DOHH2 (cell line): Measurements from ENCODE around the gene PRDX3.

Source experiments
- H3F3A ChIP-seq: fragments of 200-600 bp; sonication (generic), shearing (Covaris generic); 2 replicates; pipeline ENCODE4 v1.6.0; 2016; ENCODE audit warnings: antibody characterized with exemption, mild to moderate bottlenecking; ENCODE audit not compliant: control insufficient read depth, insufficient read depth
- H3K27ac ChIP-seq: fragments of 200-600 bp; sonication (generic); 2 replicates; pipeline ENCODE4 v1.5.1; 2014; ENCODE audit warnings: low read depth, mild to moderate bottlenecking, low read length, moderate library complexity
- H3K27me3 ChIP-seq: fragments of 200-600 bp; sonication (generic); 2 replicates; pipeline ENCODE4 v1.6.1; 2014; ENCODE audit warnings: mild to moderate bottlenecking, low read length, mixed read lengths; ENCODE audit not compliant: control insufficient read depth
- H3K36me3 ChIP-seq: fragments of 200-600 bp; sonication (generic); 2 replicates; pipeline ENCODE4 v1.6.1; 2014; ENCODE audit warnings: mild to moderate bottlenecking, low read length, moderate library complexity, mixed read lengths; ENCODE audit not compliant: control insufficient read depth
- H3K4me1 ChIP-seq: fragments of 200-600 bp; sonication (generic); 2 replicates; pipeline ENCODE4 v1.6.1; 2014; ENCODE audit warnings: mild to moderate bottlenecking, low read length, mixed read lengths; ENCODE audit not compliant: control insufficient read depth
- H3K4me2 ChIP-seq: fragments of 200-600 bp; sonication (generic); 2 replicates; pipeline ENCODE4 v1.6.0; 2014; ENCODE audit warnings: mild to moderate bottlenecking, low read length, moderate library complexity
- H3K4me3 ChIP-seq: fragments of 200-600 bp; sonication (generic); 2 replicates; pipeline ENCODE4 v1.5.1; 2014; ENCODE audit warnings: mild to moderate bottlenecking, low read length, mixed read lengths
- H3K79me2 ChIP-seq: fragments of 200-600 bp; sonication (generic); 2 replicates; pipeline ENCODE4 v1.6.1; 2014; ENCODE audit warnings: mild to moderate bottlenecking, low read length, mixed read lengths; ENCODE audit not compliant: control insufficient read depth
- H3K9me2 ChIP-seq: fragments of 200-600 bp; sonication (generic); replicated peaks from 2 replicates; pipeline ENCODE4 v1.6.1; 2014; ENCODE audit warnings: mild to moderate bottlenecking, low read length, mixed read lengths; ENCODE audit not compliant: control insufficient read depth
- H3K9me3 ChIP-seq: fragments of 200-600 bp; sonication (generic); 2 replicates; pipeline ENCODE4 v1.6.1; 2014; ENCODE audit warnings: antibody characterized with exemption, low read length, mixed read lengths; ENCODE audit not compliant: control insufficient read depth, insufficient read depth
- H4K20me1 ChIP-seq: fragments of 200-600 bp; sonication (generic); 2 replicates; pipeline ENCODE4 v1.6.0; 2014; ENCODE audit warnings: low read depth, mild to moderate bottlenecking, antibody characterized with exemption, low read length, moderate library complexity; ENCODE audit not compliant: control insufficient read depth, insufficient read depth
- EZH2phosphoT487 ChIP-seq: fragments of 200-600 bp; sonication (generic); IDR thresholded peaks from 2 replicates; pipeline ENCODE4 v1.6.1; 2017; ENCODE audit warnings: borderline replicate concordance, mild to moderate bottlenecking, antibody characterized with exemption, low read length, moderate library complexity, mixed read lengths
- TF ChIP-seq, protein P1 (sequence below): fragments of 200-600 bp; sonication (generic); IDR thresholded peaks from one replicate; pipeline ENCODE4 v1.5.1; 2014; ENCODE audit warnings: antibody characterized with exemption, mild to moderate bottlenecking, low read depth, low read length; ENCODE audit not compliant: poor library complexity, severe bottlenecking

The PRDX3 gene

DNA sequence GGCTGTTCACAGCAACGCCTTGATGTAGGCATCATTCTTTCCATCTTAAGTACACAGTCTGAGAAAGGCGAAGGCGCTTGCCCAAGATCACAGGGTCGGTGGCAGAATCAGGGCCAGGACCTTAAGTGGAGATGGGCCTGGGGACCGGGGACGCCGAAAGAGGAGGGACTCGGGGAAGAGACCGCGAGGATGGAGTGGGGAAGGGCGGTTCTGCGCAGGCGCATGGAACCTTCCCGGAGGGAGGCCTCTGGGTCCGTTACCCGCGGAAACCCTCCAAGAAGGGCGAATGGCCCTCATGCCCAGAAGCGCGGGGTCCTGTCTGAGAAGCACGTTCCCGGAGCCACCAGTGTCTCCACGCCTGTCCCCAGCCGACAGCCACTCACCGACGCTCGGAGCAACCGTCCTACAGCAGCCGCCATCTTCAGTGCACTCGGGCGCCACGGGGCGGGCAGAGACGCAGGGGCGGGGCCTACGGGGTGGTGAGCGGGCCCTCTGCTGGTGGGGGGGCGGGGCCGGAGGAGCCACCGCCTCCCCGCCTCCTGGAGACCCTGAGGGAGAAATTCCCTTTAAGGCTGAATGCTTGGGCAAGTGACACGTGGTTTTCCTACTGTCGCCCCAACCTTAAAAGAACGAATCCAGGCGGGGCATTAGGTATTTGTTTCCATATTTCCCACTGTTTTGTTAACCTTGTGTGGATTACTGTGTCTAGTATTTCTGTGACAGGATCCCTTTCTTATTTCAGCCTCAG is at the start of gene PRDX3:
Gene PRDX3, minus strand, starts transcription at position 441 of the 748 bp plus-strand sequence. Its CDS starts 22 bp downstream, at position 419.
- H3K27me3 ChIP-seq, result no peaks in the 10 kb centered on the region
- H4K20me1 ChIP-seq, result peaks cover 7% of the 10 kb centered on the region; the same call in 1 of the 2 replicates
- no peaks in the 10 kb centered on the region for H3K9me3 ChIP-seq
- peaks cover 44% of the 10 kb centered on the region for H3K36me3 ChIP-seq
- peak within 1 kb of the TSS; percentile 67 for H3K27ac ChIP-seq
- peaks cover 33% of the 10 kb centered on the region for H3K4me1 ChIP-seq
- H3K79me2 ChIP-seq, result peaks cover 55% of the 10 kb centered on the region
- H3K4me3 ChIP-seq, result peak within 1 kb of the TSS; percentile 98
- no peak for TF ChIP-seq EZH2phosphoT487
- TF ChIP-seq, protein P1, sequence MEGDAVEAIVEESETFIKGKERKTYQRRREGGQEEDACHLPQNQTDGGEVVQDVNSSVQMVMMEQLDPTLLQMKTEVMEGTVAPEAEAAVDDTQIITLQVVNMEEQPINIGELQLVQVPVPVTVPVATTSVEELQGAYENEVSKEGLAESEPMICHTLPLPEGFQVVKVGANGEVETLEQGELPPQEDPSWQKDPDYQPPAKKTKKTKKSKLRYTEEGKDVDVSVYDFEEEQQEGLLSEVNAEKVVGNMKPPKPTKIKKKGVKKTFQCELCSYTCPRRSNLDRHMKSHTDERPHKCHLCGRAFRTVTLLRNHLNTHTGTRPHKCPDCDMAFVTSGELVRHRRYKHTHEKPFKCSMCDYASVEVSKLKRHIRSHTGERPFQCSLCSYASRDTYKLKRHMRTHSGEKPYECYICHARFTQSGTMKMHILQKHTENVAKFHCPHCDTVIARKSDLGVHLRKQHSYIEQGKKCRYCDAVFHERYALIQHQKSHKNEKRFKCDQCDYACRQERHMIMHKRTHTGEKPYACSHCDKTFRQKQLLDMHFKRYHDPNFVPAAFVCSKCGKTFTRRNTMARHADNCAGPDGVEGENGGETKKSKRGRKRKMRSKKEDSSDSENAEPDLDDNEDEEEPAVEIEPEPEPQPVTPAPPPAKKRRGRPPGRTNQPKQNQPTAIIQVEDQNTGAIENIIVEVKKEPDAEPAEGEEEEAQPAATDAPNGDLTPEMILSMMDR, result no peak
- peaks cover 8% of the 10 kb centered on the region; the same call in 1 of the 2 replicates for H3F3A ChIP-seq
- H3K9me2 ChIP-seq, result no peaks in the 10 kb centered on the region
- H3K4me2 ChIP-seq, result peak within 1 kb of the TSS; percentile 94

DNA sequence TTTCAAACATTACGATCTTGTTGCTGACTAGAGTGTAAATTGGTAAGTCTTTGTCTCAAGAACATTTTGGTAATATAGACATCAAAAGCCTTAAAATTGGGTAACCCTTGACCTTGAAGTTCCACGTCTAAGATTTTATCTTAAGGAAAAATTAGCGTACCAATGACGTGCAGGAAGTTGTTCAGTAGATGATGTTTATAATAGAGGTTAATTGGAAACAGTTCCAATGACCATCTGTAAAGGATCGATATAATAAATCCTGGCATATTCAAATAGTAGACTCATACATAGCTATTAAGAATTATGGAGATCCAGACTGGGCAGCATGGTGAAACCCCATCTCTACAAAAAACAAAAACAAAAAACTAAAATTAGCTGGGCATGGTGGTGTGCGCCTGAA is 49.2 kb upstream of the PRDX3 start:
- no peak for TF ChIP-seq EZH2phosphoT487
- TF ChIP-seq, protein P1, result no peak

DNA sequence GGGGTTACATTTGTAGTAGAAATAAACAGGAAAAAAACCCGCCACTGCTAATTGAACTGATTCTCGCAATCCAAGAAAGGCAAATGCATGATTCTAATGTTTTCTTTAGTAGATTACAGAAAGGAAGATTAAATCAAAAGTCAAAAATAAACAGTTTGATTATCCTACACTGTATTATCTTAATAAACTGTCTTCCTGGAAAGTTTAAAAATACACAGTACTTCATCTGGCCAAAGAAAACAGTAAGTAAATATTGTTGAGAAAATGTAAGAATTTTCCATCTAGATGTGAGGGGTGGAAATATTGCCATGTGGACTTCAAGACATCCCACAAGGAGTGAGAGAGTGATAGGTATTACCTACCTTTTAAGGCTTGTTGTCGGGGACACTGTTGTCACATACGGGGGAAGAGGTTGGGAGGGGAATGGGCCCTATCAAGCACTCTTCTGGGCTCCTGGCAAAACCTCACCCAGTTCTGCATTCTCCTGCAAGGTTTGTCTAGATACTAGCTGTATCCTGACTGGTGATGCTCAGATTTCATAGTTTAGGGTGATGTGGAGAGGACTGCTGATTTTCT is 46.6 kb upstream of the PRDX3 start:
- Histone ChIP-seq H3K27me3 (peaks cover 17% of the 10 kb centered on the region), H3F3A (peaks cover 2% of the 10 kb centered on the region; the same call in 1 of the 2 replicates), H3K9me3 (no peaks in the 10 kb centered on the region), H3K4me3 (no peak overlapping the region), H3K4me2 (no peak overlapping the region), H4K20me1 (no peaks in the 10 kb centered on the region), H3K9me2 (no peaks in the 10 kb centered on the region), H3K79me2 (no peaks in the 10 kb centered on the region), H3K27ac (no peak overlapping the region), H3K4me1 (no peaks in the 10 kb centered on the region), H3K36me3 (no peaks in the 10 kb centered on the region)
- TF ChIP-seq, protein P1, result no peak
- no peak for TF ChIP-seq EZH2phosphoT487

More for the DNA sequence above, 49.2 kb upstream of the PRDX3 start:
- no peak overlapping the region for H3K4me2 ChIP-seq
- no peaks in the 10 kb centered on the region for H3K9me3 ChIP-seq
- no peak overlapping the region for H3K4me3 ChIP-seq
- no peaks in the 10 kb centered on the region for H3F3A ChIP-seq
- no peaks in the 10 kb centered on the region for H4K20me1 ChIP-seq
- H3K9me2 ChIP-seq, result no peaks in the 10 kb centered on the region
- peaks cover 5% of the 10 kb centered on the region for H3K27me3 ChIP-seq
- no peaks in the 10 kb centered on the region for H3K36me3 ChIP-seq
- no peaks in the 10 kb centered on the region for H3K4me1 ChIP-seq
- H3K79me2 ChIP-seq, result no peaks in the 10 kb centered on the region
- H3K27ac ChIP-seq, result no peak overlapping the region
